HFF-Myc (cell line): Measurements from ENCODE around the gene SKOR1.

Source experiments
- DNase-seq: peaks from one replicate; pipeline ENCODE4 v3.0.0-alpha.2; 2011; ENCODE audit warnings: low read depth; ENCODE audit errors: extremely low read depth
- H3K4me3 ChIP-seq: replicated peaks from 2 replicates; pipeline ENCODE4 v1.5.1; 2011; ENCODE audit warnings: low read depth, mild to moderate bottlenecking, control low read depth, low read length
- CTCF ChIP-seq: IDR thresholded peaks from 2 replicates; pipeline ENCODE4 v1.5.1; 2012; ENCODE audit warnings: mild to moderate bottlenecking, low read depth, low read length, control low read depth; ENCODE audit errors: missing control alignments

The SKOR1 gene

GRCh38 chr15:67784856-67785430 lies 40.4 kb upstream of the SKOR1 start:
- no peak for DNase-seq
- no peak overlapping the region for H3K4me3 ChIP-seq
- no peak for TF ChIP-seq CTCF

- no peak for DNase-seq
- TF ChIP-seq CTCF = no peak
- no peak overlapping the region for H3K4me3 ChIP-seq
Observed at GRCh38 chr15:67785431-67785830, 39.9 kb upstream of the SKOR1 start.

- TF ChIP-seq CTCF = no peak
- DNase-seq = no peak
- H3K4me3 ChIP-seq = no peak overlapping the region
Observed at GRCh38 chr15:67786646-67787045, 38.7 kb upstream of the SKOR1 start.

- TF ChIP-seq CTCF = no peak
- DNase-seq = no peak
- H3K4me3 ChIP-seq = no peak overlapping the region
Observed at GRCh38 chr15:67788986-67789385, 36.3 kb upstream of the SKOR1 start.

- DNase-seq = no peak
- no peak for TF ChIP-seq CTCF
- no peak overlapping the region for H3K4me3 ChIP-seq
Observed at GRCh38 chr15:67790610-67791319, 34.5 kb upstream of the SKOR1 start.

- no peak for DNase-seq
- no peak overlapping the region for H3K4me3 ChIP-seq
- TF ChIP-seq CTCF = no peak
Observed at GRCh38 chr15:67792250-67792942, 32.9 kb upstream of the SKOR1 start.
